Mesenchymal stem cell (in vitro differentiated cells and primary cell): ENCODE results near the gene DNAJB14.
"Not testable (repeated sequence)": the region's sequence is repeated elsewhere in the genome, so short reads cannot be mapped to it uniquely, and the experiment has no call there.

Experiments
- DNase-seq: peaks from one replicate; pipeline ENCODE4 v3.0.0-alpha.2; 2013
- H2AFZ ChIP-seq: one replicate; pipeline ENCODE4 v1.6.1; 2013; ENCODE audit warnings: low read depth, mild to moderate bottlenecking, control low read depth, inconsistent platforms, low read length, moderate library complexity
- H2AK5ac ChIP-seq: 2 replicates; pipeline ENCODE4 v1.6.1; 2013; ENCODE audit warnings: low read length, moderate library complexity, mild to moderate bottlenecking, inconsistent platforms; ENCODE audit not compliant: severe bottlenecking
- H2BK120ac ChIP-seq: one replicate; pipeline ENCODE4 v1.6.1; 2013; ENCODE audit warnings: low read depth, mild to moderate bottlenecking, inconsistent platforms, low read length, moderate library complexity
- H2BK12ac ChIP-seq, 2 experiments: one replicate each; pipeline ENCODE4 v1.6.1; 2013; ENCODE audit warnings: inconsistent platforms in 2 of 2, low read length in 2 of 2, mild to moderate bottlenecking in 2 of 2, moderate library complexity in 2 of 2, control low read depth in 1 of 2
- H2BK15ac ChIP-seq: one replicate; pipeline ENCODE4 v1.6.1; 2013; ENCODE audit warnings: mild to moderate bottlenecking, low read depth, inconsistent platforms; ENCODE audit not compliant: poor library complexity, severe bottlenecking
- H2BK5ac ChIP-seq: 2 replicates; pipeline ENCODE4 v1.6.1; 2013; ENCODE audit warnings: low read depth, mild to moderate bottlenecking, low read length, control low read depth, inconsistent platforms; ENCODE audit not compliant: poor library complexity, severe bottlenecking
- H3K14ac ChIP-seq, 2 experiments: one replicate each; pipeline ENCODE4 v1.6.1; 2013; ENCODE audit warnings: inconsistent platforms in 2 of 2, low read length in 2 of 2, control low read depth in 1 of 2, mild to moderate bottlenecking in 1 of 2, moderate library complexity in 1 of 2
- H3K18ac ChIP-seq, 2 experiments: one replicate each; pipeline ENCODE4 v1.6.1; 2013; ENCODE audit warnings: inconsistent platforms in 2 of 2, low read length in 2 of 2, control low read depth in 1 of 2, low read depth in 1 of 2, mild to moderate bottlenecking in 1 of 2
- H3K23ac ChIP-seq, 2 experiments: one replicate each; pipeline ENCODE4 v1.6.1; 2013; ENCODE audit warnings: inconsistent platforms in 2 of 2, low read length in 2 of 2, mild to moderate bottlenecking in 2 of 2, moderate library complexity in 2 of 2, control low read depth in 1 of 2
- H3K27ac ChIP-seq: 2 replicates; pipeline ENCODE4 v1.5.1; 2013; ENCODE audit warnings: mild to moderate bottlenecking, moderate library complexity, low read length, control low read depth, inconsistent platforms; ENCODE audit not compliant: poor library complexity, severe bottlenecking
- H3K27me3 ChIP-seq, 2 experiments: 2 replicates each; pipeline versions ENCODE4 v1.6.1 to v1.7.0; 2013; ENCODE audit warnings: low read length in 2 of 2, mild to moderate bottlenecking in 2 of 2, moderate library complexity in 2 of 2, control low read depth in 1 of 2, inconsistent platforms in 1 of 2; ENCODE audit not compliant: control insufficient read depth in 1 of 2, insufficient read depth in 1 of 2
- H3K36me3 ChIP-seq, 2 experiments: 2 replicates each; pipeline versions ENCODE4 v1.6.1 to v1.7.0; 2013; ENCODE audit warnings: low read length in 2 of 2, control low read depth in 1 of 2, inconsistent platforms in 1 of 2, low read depth in 1 of 2, mild to moderate bottlenecking in 1 of 2; ENCODE audit not compliant: insufficient read depth in 2 of 2, control insufficient read depth in 1 of 2
- H3K4ac ChIP-seq, 2 experiments: one replicate each; pipeline ENCODE4 v1.6.1; 2013; ENCODE audit warnings: inconsistent platforms in 2 of 2, low read length in 2 of 2, mild to moderate bottlenecking in 2 of 2, moderate library complexity in 2 of 2, control low read depth in 1 of 2, low read depth in 1 of 2
- H3K4me1 ChIP-seq: 2 replicates; pipeline ENCODE4 v1.6.1; 2013; ENCODE audit warnings: low read depth, low read length, control low read depth; ENCODE audit not compliant: control insufficient read depth, insufficient read depth
- H3K4me2 ChIP-seq: 2 replicates; pipeline ENCODE4 v1.6.1; 2013; ENCODE audit warnings: low read length, mild to moderate bottlenecking, inconsistent platforms; ENCODE audit not compliant: poor library complexity, severe bottlenecking
- H3K4me3 ChIP-seq, 2 experiments: 2 replicates each; pipeline versions ENCODE4 v1.5.1 to v1.7.0; 2013; ENCODE audit warnings: low read length in 2 of 2, mild to moderate bottlenecking in 2 of 2, control low read depth in 1 of 2, low read depth in 1 of 2; ENCODE audit not compliant: insufficient read depth in 1 of 2
- H3K79me1 ChIP-seq: replicated peaks from 2 replicates; pipeline ENCODE4 v1.6.1; 2013; ENCODE audit warnings: mild to moderate bottlenecking, control low read depth, low read length, inconsistent platforms; ENCODE audit not compliant: poor library complexity, severe bottlenecking
- H3K9ac ChIP-seq: 2 replicates; pipeline ENCODE4 v1.7.0; 2013; ENCODE audit warnings: mild to moderate bottlenecking, low read length, moderate library complexity
- H3K9me3 ChIP-seq: 2 replicates; pipeline ENCODE4 v1.7.0; 2013; ENCODE audit warnings: mild to moderate bottlenecking, low read length; ENCODE audit not compliant: control insufficient read depth
- H4K8ac ChIP-seq: one replicate; pipeline ENCODE4 v1.6.1; 2013; ENCODE audit warnings: inconsistent platforms, mild to moderate bottlenecking, low read length, moderate library complexity
- H4K91ac ChIP-seq: one replicate; pipeline ENCODE4 v1.6.1; 2013; ENCODE audit warnings: mild to moderate bottlenecking, low read length, inconsistent platforms
- WGBS: methylation state at CpG from one replicate; pipeline ENCODE4 v1.1.7; 2013; ENCODE audit warnings: mixed read lengths; 5-methylcytosine and 5-hydroxymethylcytosine counted together

DNAJB14 gene

GRCh38 chr4:99960648-99961047 is 14.2 kb upstream of the DNAJB14 start:
- Histone ChIP-seq H2AK5ac (no peak overlapping the region), H3K4me1 (peaks cover 2% of the 10 kb centered on the region), H3K23ac (no peak overlapping the region), H3K4me2 (no peak overlapping the region), H4K8ac (no peak overlapping the region), H3K27me3 (no peaks in the 10 kb centered on the region), H2BK12ac (no peak overlapping the region), H2BK120ac (no peak overlapping the region), H3K79me1 (no peaks in the 10 kb centered on the region), H3K27ac (peak overlapping the region; percentile 7), H3K9me3 (no peaks in the 10 kb centered on the region), H2BK5ac (no peak overlapping the region), H3K9ac (no peak overlapping the region), H3K14ac (no peak overlapping the region), H2AFZ (no peak overlapping the region), H3K4ac (no peak overlapping the region), H3K18ac (no peak overlapping the region), H3K36me3 (no peaks in the 10 kb centered on the region), H3K4me3 (no peak overlapping the region), H2BK15ac (no peak overlapping the region), H4K91ac (no peak overlapping the region)
- 100% methylated on average over 1 of the region's 2 CpGs for WGBS
- DNase-seq: no peak

GRCh38 chr4:99958207-99958606 is 11.8 kb upstream of the DNAJB14 start:
- WGBS: 82% methylated on average over 1 of the region's 3 CpGs

GRCh38 chr4:99950913-99951254 is 4.5 kb upstream of the DNAJB14 start:
- Histone ChIP-seq H2AFZ (peak overlapping the region; percentile 91), H3K79me1 (peaks cover 6% of the 10 kb centered on the region), H2BK5ac (no peak overlapping the region), H3K27me3 (no peaks in the 10 kb centered on the region), H3K18ac (no peak overlapping the region), H4K8ac (no peak overlapping the region), H3K4me2 (peak overlapping the region; percentile 84), H2AK5ac (no peak overlapping the region), H3K9me3 (no peaks in the 10 kb centered on the region), H3K4me3 (peak overlapping the region; percentile 72 to 84), H4K91ac (no peak overlapping the region), H3K23ac (no peak overlapping the region), H3K14ac (peak overlapping the region in 1 of 2 experiments; percentile 92), H3K36me3 (peaks cover 2 to 12% of the 10 kb centered on the region in 2 experiments), H2BK12ac (no peak overlapping the region), H3K27ac (peak overlapping the region; percentile 64), H2BK120ac (no peak overlapping the region), H3K9ac (peak overlapping the region; percentile 87), H3K4me1 (peaks cover 3% of the 10 kb centered on the region), H3K4ac (peak overlapping the region in 1 of 2 experiments; percentile 65), H2BK15ac (no peak overlapping the region)
- 0% methylated on average over 6 of the region's 8 CpGs for WGBS
- DNase-seq: no peak

More at GRCh38 chr4:99958207-99958606, 11.8 kb upstream of the DNAJB14 start:
- not testable (repeated sequence) for H2AK5ac ChIP-seq, H2BK120ac ChIP-seq, H3K79me1 ChIP-seq, H3K9me3 ChIP-seq, H3K9ac ChIP-seq, H2BK15ac ChIP-seq, H3K23ac ChIP-seq, H3K36me3 ChIP-seq, H3K4me3 ChIP-seq, H3K4ac ChIP-seq, H2BK12ac ChIP-seq, DNase-seq, H4K91ac ChIP-seq, H3K18ac ChIP-seq, H3K4me2 ChIP-seq, H3K27me3 ChIP-seq, H4K8ac ChIP-seq, H2AFZ ChIP-seq, H3K4me1 ChIP-seq, H2BK5ac ChIP-seq, H3K14ac ChIP-seq, H3K27ac ChIP-seq

- H3K4me2 ChIP-seq: peak within 1 kb of the TSS; percentile 96
- H3K27ac ChIP-seq: peak within 1 kb of the TSS; percentile 98
- H3K79me1 ChIP-seq: peaks cover 6% of the 10 kb centered on the region
- H3K23ac ChIP-seq: no peak within 1 kb of the TSS
- peak within 1 kb of the TSS; percentile 91 for H2AFZ ChIP-seq
- DNase-seq: peak; percentile 99
- peak within 1 kb of the TSS; percentile 39 to 92 for H3K4ac ChIP-seq
- peak within 1 kb of the TSS; percentile 96 for H3K9ac ChIP-seq
- peak within 1 kb of the TSS; percentile 62 for H2BK5ac ChIP-seq
- peak within 1 kb of the TSS; percentile 64 for H2BK120ac ChIP-seq
- H4K91ac ChIP-seq: peak within 1 kb of the TSS; percentile 48
- no peaks in the 10 kb centered on the region for H3K9me3 ChIP-seq
- H3K27me3 ChIP-seq: no peaks in the 10 kb centered on the region
- no peak within 1 kb of the TSS for H2AK5ac ChIP-seq
- H3K4me1 ChIP-seq: peaks cover 3% of the 10 kb centered on the region
- H3K14ac ChIP-seq: peak within 1 kb of the TSS in 1 of 2 experiments; percentile 92
- peak within 1 kb of the TSS; percentile 81 to 94 for H3K4me3 ChIP-seq
- WGBS: under 1% methylated on average over 72 of the region's 76 CpGs
- peaks cover 2 to 12% of the 10 kb centered on the region in 2 experiments for H3K36me3 ChIP-seq
- peak within 1 kb of the TSS; percentile 84 for H4K8ac ChIP-seq
- H2BK12ac ChIP-seq: peak within 1 kb of the TSS in 1 of 2 experiments; percentile 77
- peak within 1 kb of the TSS; percentile 77 for H2BK15ac ChIP-seq
- H3K18ac ChIP-seq: peak within 1 kb of the TSS; percentile 90 to 91
These were observed 3.8 kb upstream of the DNAJB14 start, which contains the start of gene H2AZ1 for GRCh38 chr4:99949999-99950912. H2AZ1 (minus strand) TSS chr4:99950275; CDS start chr4:99950170, 105 bp downstream.
